PC-9 (cell line): ENCODE results near the gene DNAJC30.

Experiments
- EZH2 ChIP-seq: fragments of 200-600 bp; sonication (generic); IDR thresholded peaks from 2 replicates; pipeline ENCODE4 v1.8.0; 2017; ENCODE audit warnings: antibody characterized with exemption, low read depth
- TF ChIP-seq, protein P1 (sequence below): fragments of 200-600 bp; sonication (generic); conservative IDR thresholded peaks from 2 replicates; pipeline ENCODE4 v1.6.1; 2017; ENCODE audit warnings: mixed run types, antibody characterized with exemption, mild to moderate bottlenecking, moderate library complexity

DNA sequence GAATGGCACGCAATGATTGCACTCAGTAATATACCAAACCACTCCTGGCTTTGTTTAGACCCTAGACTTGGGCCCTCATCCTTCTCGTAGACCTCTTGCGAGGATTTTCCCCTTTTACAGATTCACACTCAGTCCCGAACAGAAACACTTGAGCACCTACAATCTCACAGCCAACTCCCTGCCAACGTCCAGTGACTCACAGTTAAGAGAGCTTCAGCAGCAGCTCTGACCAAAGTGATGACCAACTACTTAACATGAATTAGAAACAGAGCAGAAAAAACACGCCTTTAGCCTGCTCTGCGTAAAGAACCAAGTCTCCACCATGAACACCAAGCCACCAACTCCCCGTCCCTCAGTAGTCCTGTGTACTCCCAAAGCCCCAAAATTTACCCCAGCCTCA, 2.2 kb downstream of the DNAJC30 start:
- TF ChIP-seq, protein P1, sequence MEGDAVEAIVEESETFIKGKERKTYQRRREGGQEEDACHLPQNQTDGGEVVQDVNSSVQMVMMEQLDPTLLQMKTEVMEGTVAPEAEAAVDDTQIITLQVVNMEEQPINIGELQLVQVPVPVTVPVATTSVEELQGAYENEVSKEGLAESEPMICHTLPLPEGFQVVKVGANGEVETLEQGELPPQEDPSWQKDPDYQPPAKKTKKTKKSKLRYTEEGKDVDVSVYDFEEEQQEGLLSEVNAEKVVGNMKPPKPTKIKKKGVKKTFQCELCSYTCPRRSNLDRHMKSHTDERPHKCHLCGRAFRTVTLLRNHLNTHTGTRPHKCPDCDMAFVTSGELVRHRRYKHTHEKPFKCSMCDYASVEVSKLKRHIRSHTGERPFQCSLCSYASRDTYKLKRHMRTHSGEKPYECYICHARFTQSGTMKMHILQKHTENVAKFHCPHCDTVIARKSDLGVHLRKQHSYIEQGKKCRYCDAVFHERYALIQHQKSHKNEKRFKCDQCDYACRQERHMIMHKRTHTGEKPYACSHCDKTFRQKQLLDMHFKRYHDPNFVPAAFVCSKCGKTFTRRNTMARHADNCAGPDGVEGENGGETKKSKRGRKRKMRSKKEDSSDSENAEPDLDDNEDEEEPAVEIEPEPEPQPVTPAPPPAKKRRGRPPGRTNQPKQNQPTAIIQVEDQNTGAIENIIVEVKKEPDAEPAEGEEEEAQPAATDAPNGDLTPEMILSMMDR, result no peak
- TF ChIP-seq EZH2, result no peak
